Adrenal gland (tissue), 12 donors: ENCODE measurements around the gene CRABP1. TPM values are rescaled to one million over a fixed set of nuclear protein-coding genes. Genes with fewer than 3 reads are reported as not detected.

Experiments
- DNase-seq, 7 donors: peaks; one replicate each; pipeline ENCODE4 v3.0.0-alpha.2; 2019 to 2020
- H3K27ac ChIP-seq, 5 donors: fragments of 200-600 bp; sonication (generic) in 4 of 5; 1 replicate in 3 of 5; 2 replicates in 2 of 5; pipeline versions ENCODE4 v1.5.1 to v1.8.0; 2016 to 2020; ENCODE audit warnings: mild to moderate bottlenecking in 1 of 5
- H3K27me3 ChIP-seq: fragments of 200-600 bp; 2 replicates; pipeline ENCODE4 v1.8.0; 2021
- H3K36me3 ChIP-seq, 2 donors: fragments of 200-600 bp; replicated peaks in 1 of 2; 1 replicate in 1 of 2; 2 replicates in 1 of 2; pipeline versions ENCODE4 v1.5.1 to v1.8.0; 2018 to 2022
- H3K4me1 ChIP-seq, 2 donors: fragments of 200-600 bp; replicated peaks in 1 of 2; 1 replicate in 1 of 2; 2 replicates in 1 of 2; pipeline versions ENCODE4 v1.5.1 to v1.8.0; 2018 to 2021
- H3K4me3 ChIP-seq, 4 donors: fragments of 200-600 bp; sonication (generic) in 3 of 4; one replicate each; pipeline ENCODE4 v1.5.1; 2016 to 2018
- H3K9me3 ChIP-seq, 3 donors: fragments of 200-600 bp; sonication (generic) in 1 of 3; replicated peaks in 1 of 3; 1 replicate in 2 of 3; 2 replicates in 1 of 3; pipeline versions ENCODE4 v1.5.1 to v1.8.0; 2016 to 2021
- POLR2A ChIP-seq, 2 donors: fragments of 450-650 bp; IDR thresholded peaks; one replicate each; pipeline ENCODE4 v1.6.1; 2017; ENCODE audit warnings: antibody characterized with exemption in 2 of 2, mild to moderate bottlenecking in 2 of 2, moderate library complexity in 1 of 2
- WGBS, 4 donors: extraction: QIAGEN DNeasy Blood & Tissue Kit in 2 of 4; methylation state at CpG; one replicate each; pipeline versions ENCODE4 v1.1.5 to v1.1.7; 2013 to 2017; 5-methylcytosine and 5-hydroxymethylcytosine counted together
- intact Hi-C, 2 donors: fragments of 100-400 bp; cut with DNase I; formaldehyde crosslinking; loops; one replicate each; pipeline versions ENCODE4 v1.14.1 to v1.15.0; 2022 to 2023
- polyA plus RNA-seq, 3 donors: library from polyadenylated mRNA; stranded (reverse); fragments of 200-250 nt in 2 of 3; fragments of 350-450 nt in 1 of 3; fragmentation: Illumina TruSeq in 1 of 3; extraction: RNeasy Lipid Tissue Mini Kit (QIAGEN cat#74804) in 1 of 3; gene quantifications; one replicate each; pipeline ENCODE4 v1.2.3, GENCODE V29; 2013 to 2014
- total RNA-seq, 9 donors: library from RNA; depleted of rRNA in 4 of 9; stranded (reverse); fragments of >200 nt in 4 of 9; fragments of 120-200 nt in 1 of 9; fragmentation: NEBNext Ultra II Directional in 1 of 9; extraction: Animal tissue kit (Norgen Biotek cat#: 25700) in 1 of 9; gene quantifications; one replicate each; pipeline versions ENCODE4 v1.1.0 to v1.2.4, GENCODE V29; 2013 to 2023
- TF ChIP-seq, protein P1 (sequence below), 6 experiments: fragments of 450-650 bp in 4 of 6; fragments of 200-600 bp in 2 of 6; sonication (generic) in 1 of 6; IDR thresholded peaks; 1 replicate in 5 of 6; 2 replicates in 1 of 6; pipeline versions ENCODE4 v1.5.1 to v1.8.0; 2016 to 2021; ENCODE audit warnings: antibody characterized with exemption in 6 of 6, mild to moderate bottlenecking in 2 of 6, moderate library complexity in 1 of 6
- donor health status: healthy with polysubstance abuse.
- donor health status: Bipolar disorder and iron deficiency.
- donor health status: DM: yes; HTN: yes; CAD: no.
- donor health status: DM: no; HTN: no; CAD: no.
- donor health status: DM: no; HTN: no; CAD: no.
- donor health status: DM: yes; HTN: yes; CAD: no.

Gene CRABP1
- total and polyA plus RNA-seq, 12 donors: 0.39 to 2.4 (median 0.80) TPM; not detected in 3

DNA sequence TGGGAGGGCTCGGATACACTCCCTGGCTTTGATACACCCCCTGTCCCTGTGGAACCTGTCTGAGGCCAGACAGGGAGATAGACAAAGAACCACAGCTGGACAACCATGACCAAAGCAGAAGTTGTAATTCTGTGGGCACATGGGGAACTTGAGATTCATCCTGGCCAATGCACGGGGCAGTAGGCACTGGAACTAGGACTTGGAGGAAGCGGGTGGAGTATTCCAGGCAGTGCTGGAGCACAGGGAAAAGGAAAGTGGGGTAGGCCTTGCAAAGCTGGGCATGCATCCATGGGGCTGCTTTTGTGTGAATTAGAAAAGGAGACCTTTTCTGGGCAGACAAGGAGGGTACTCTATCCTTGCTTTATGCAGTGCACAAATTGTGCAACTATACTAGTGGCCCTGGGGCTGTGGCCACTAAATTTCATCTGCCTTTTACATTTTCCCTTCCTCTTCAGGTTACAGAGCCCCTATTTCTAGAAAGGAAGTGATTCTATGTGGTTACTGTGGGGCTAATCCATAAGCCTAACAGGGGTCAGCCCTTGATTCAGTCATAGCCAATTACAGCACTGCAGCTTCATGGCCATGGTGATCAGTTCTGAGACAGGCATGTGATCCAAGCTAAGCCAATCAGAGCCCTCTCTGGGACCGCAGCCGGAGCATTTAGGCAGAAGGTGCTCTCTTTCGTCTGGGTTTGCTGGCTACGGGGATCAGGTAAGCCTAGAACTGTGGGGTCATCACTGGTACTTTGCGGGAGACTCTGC is 21.0 kb downstream of the CRABP1 start:
- 70 to 85% (median 77%) methylated on average over 6 to 8 of the region's 8 CpGs for WGBS, 4 donors
- Histone ChIP-seq H3K4me3 (no peak overlapping the region), H3K4me1 (no peaks in the 10 kb centered on the region), H3K9me3 (no peaks in the 10 kb centered on the region), H3K27ac (no peak overlapping the region), H3K36me3 (no peaks in the 10 kb centered on the region), H3K27me3 (no peaks in the 10 kb centered on the region)
- TF ChIP-seq POLR2A (IDR thresholded peaks at IDR 0.05): no peak
- TF ChIP-seq, protein P1, sequence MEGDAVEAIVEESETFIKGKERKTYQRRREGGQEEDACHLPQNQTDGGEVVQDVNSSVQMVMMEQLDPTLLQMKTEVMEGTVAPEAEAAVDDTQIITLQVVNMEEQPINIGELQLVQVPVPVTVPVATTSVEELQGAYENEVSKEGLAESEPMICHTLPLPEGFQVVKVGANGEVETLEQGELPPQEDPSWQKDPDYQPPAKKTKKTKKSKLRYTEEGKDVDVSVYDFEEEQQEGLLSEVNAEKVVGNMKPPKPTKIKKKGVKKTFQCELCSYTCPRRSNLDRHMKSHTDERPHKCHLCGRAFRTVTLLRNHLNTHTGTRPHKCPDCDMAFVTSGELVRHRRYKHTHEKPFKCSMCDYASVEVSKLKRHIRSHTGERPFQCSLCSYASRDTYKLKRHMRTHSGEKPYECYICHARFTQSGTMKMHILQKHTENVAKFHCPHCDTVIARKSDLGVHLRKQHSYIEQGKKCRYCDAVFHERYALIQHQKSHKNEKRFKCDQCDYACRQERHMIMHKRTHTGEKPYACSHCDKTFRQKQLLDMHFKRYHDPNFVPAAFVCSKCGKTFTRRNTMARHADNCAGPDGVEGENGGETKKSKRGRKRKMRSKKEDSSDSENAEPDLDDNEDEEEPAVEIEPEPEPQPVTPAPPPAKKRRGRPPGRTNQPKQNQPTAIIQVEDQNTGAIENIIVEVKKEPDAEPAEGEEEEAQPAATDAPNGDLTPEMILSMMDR (IDR thresholded peaks at IDR 0.05): no peak
- intact Hi-C loops: no loop called here
- DNase-seq: no peak

DNA sequence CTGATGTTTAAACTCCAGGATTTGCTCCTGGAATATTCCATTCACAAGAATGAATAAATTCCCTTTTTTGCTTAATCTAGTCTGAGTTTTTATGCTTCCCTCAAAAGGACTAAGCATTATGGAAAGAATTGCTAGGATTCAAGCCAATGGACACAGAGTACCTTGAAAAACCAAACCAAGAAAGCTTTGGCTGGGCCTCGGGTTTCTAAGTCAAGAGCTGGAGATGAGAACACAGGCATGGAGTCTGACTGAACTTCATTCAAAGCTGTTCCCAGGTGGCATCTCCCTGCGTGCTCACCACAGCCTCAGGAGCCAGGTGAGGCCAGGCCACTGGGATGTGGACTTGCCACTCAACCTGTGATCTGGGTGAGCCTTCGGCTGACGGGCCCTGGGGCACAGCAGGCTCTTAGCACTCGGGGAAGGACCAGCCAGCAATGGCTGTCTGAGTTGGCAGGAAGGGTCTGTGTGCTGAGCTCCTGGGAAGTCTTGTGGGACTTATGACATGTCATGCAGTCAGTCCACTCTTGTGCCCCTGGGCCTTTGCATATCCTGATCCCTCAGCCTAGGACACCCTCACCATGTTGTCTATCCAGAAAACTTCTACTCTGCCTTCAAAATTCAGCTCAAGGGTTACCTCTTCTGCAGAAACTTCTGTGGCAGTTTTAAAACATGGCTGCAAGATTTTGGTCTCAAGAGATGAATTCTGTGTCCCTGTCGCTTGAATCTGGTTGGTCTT is 21.8 kb downstream of the CRABP1 start:
- Histone ChIP-seq H3K4me1 (no peaks in the 10 kb centered on the region), H3K27me3 (no peaks in the 10 kb centered on the region), H3K36me3 (no peaks in the 10 kb centered on the region), H3K4me3 (no peak overlapping the region), H3K9me3 (no peaks in the 10 kb centered on the region), H3K27ac (no peak overlapping the region)
- no peak for TF ChIP-seq POLR2A (IDR thresholded peaks at IDR 0.05)
- TF ChIP-seq, protein P1 (IDR thresholded peaks at IDR 0.05): no peak
- intact Hi-C loops: no loop called here
- 84 to 90% (median 87%) methylated on average over 4 to 6 of the region's 6 CpGs for WGBS, 4 donors
- no peak for DNase-seq

DNA sequence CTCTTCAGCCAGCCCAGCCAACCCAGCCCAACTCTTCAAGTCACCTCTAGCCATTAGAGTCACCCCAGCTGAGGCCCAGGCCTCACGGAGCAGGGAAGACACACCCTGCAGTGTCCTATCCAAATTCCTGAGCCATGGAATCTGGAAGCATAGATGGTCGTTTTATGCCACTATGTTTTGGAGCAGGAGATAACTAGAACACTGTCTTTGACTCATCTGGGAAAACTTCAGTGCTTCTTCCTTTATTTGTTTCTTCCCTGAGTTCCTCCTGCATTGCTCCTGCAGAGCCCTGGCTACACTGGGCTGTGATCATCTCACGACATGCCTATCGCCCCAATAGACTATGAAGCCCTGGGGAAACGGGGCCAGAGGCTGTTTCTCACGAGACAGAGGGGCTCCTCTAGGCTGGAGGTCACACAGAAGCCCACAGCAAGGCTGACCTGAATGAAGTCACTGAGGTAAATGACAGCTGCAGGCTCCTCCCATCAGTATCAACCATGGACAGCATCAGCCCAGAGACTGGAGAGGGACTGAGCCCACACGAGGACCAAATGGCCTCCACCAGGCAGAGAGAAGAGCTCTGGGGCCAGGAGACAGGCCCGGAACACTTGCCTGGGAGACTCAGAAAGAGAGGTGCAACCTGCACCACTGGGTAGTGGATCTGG is 22.7 kb downstream of the CRABP1 start:
- no peak for DNase-seq
- intact Hi-C loops: no loop called here

DNA sequence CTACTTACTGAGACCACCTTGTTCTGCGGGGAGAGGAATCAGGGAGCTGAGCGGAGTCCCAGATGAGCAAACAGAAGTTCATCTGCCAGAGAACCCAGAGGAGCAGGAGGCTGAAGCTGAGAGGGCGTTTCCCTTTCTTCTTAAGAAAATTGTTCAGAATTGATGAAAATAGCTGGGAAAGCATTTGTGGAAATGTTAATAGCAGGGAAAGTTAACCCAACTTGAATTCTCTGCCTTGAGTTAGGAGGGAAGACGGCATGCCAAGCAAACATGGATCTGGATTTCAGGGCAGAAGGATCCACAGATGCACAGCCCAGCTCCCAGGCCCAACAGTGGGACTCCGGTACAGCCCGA is 23.2 kb downstream of the CRABP1 start:
- H3K4me1 ChIP-seq: no peaks in the 10 kb centered on the region
- no peaks in the 10 kb centered on the region for H3K36me3 ChIP-seq
- no peaks in the 10 kb centered on the region for H3K27me3 ChIP-seq
- TF ChIP-seq, protein P1 (IDR thresholded peaks at IDR 0.05): no peak
- intact Hi-C loops: no loop called here
- H3K4me3 ChIP-seq: no peak overlapping the region
- 86 to 90% (median 89%) methylated on average over 6 of the region's 6 CpGs for WGBS, 4 donors
- H3K9me3 ChIP-seq: no peaks in the 10 kb centered on the region
- H3K27ac ChIP-seq: no peak overlapping the region
- DNase-seq: no peak

More for the DNA sequence above, 22.7 kb downstream of the CRABP1 start:
- WGBS, 4 donors: 55 to 91% (median 73%) methylated on average over 7 to 8 of the region's 8 CpGs
- no peaks in the 10 kb centered on the region for H3K27me3 ChIP-seq
- H3K27ac ChIP-seq: no peak overlapping the region
- H3K4me1 ChIP-seq: no peaks in the 10 kb centered on the region
- no peaks in the 10 kb centered on the region for H3K9me3 ChIP-seq
- no peak for TF ChIP-seq POLR2A (IDR thresholded peaks at IDR 0.05)
- TF ChIP-seq, protein P1 (IDR thresholded peaks at IDR 0.05): no peak
- no peaks in the 10 kb centered on the region for H3K36me3 ChIP-seq
- no peak overlapping the region for H3K4me3 ChIP-seq
